DMS153 treated with DMSO at 0.1 percent for 48 hours (cell line): ENCODE results near the gene RGPD3.

Experiments used
- DNase-seq: peaks from one replicate; lab custom pipeline; 2025; ENCODE audit not compliant: unreplicated experiment; lab: John Stamatoyannopoulos, UW

RGPD3 gene

DNA sequence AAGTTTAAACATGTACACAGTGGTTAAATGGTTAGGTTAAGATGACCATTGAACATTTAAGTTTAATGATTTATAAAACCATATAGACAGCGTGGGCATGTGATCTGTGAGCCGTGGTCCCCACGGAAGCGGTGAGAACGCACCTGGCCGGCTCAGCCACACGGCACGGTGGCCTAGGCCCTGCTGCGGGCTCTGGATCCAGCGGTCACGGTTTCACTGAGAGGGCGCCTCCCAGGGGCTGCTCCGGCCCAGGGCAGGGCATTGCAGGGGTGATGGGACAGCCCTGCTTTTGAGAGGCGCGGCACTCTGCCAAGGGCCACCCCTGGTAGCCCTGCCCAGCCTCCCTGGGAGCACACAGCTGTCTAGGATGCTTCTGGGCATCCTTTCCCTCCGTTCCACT, 124.9 kb downstream of the RGPD3 start:
- DNase-seq = no peak

- DNase-seq = no peak
Measured at GRCh38 chr2:106342831-106343251, 125.4 kb downstream of the RGPD3 start.

DNA sequence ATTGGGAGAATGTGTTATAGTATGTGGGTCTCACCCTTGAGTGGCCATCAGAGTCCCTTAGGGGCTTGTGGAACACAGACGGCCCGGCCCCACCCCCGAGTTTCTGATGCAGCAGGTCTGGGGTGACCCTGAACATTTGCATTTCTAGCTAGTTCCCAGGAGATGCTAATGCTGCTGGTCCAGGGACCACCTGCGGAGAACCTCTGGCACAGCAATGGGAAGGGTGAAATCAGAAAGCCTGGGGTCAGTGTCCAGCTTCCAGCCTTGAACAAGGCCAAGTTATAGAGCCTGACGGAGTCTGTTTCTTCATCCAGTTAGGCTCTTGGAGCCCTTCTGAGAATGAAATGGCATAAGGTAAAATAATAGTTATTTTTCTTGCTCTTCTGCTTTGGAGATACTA, 126.5 kb downstream of the RGPD3 start:
- no peak for DNase-seq
